ENCODE measurements around the gene MEPE.

MEPE gene, protein sequence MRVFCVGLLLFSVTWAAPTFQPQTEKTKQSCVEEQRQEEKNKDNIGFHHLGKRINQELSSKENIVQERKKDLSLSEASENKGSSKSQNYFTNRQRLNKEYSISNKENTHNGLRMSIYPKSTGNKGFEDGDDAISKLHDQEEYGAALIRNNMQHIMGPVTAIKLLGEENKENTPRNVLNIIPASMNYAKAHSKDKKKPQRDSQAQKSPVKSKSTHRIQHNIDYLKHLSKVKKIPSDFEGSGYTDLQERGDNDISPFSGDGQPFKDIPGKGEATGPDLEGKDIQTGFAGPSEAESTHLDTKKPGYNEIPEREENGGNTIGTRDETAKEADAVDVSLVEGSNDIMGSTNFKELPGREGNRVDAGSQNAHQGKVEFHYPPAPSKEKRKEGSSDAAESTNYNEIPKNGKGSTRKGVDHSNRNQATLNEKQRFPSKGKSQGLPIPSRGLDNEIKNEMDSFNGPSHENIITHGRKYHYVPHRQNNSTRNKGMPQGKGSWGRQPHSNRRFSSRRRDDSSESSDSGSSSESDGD

DNA sequence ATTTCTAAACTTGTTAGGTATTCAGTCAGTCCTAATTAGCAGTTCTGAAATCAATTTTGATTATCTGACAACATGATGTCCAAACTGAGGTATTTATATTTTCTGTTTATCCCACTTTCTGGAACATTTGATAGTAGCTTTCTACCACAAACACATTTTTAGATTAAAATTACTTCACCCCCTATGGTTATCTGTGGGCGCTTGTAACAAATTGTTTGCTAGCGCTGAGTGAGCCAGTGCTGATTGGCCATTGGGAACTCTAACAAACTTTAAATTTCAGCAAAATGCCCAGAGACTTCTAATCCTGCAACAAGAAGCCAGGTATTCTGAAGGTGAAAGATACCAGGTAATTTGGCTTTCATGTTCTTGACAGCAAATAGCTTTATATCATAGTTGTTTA lies at the start of gene MEPE:
Gene MEPE (plus strand): TSS at position 301 of the 400 bp plus-strand sequence. CDS start 1,746 bp downstream, outside the sequence.
- DNase-seq (ENCODE audit: low read depth in 2 of 2) = no peak

- no peak for DNase-seq (ENCODE audit: low read depth in 2 of 2)
These were observed 49.0 kb upstream of the MEPE start for GRCh38 chr4:87783781-87784180.

DNA sequence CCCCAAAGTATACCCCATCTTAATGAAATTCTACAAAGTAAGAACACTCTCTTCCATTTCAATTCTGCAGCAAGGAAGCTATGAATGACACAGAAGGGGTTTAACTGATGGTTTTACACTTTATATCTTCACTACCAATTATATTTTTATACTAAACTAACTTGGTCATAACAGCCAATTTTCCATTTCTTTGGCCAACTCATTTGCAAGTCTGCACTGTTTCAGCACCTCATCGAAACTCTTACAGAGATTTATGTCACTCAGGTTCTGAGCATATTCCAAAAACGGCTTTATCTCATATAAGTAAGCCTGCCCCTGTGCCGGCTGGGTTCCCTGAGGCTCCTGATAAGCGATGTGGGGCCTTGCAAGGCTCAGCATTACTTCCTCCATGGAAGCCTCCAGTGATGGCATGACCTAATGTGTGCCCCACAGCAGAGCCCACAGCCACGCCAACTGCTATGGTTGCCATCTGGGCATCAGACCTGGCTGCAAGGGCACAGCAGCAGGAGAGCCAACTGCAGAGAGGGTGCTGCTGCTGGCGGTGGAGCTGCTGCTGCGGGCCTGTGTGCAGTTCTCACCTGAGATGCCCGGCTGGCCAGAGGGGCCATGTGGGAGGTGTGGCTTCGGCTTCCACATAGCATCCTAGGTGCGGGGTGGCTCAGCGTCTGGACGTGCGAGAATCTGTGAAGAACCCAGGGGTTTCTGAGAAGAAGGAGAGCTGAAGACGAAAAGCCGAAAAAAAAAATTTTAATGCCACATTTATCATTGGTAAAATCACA lies 46.8 kb upstream of the MEPE start:
- DNase-seq (ENCODE audit: low read depth in 2 of 2) = no peak

GRCh38 chr4:87799301-87800113 lies 33.3 kb upstream of the MEPE start, which contains the start of gene IBSP:
Gene IBSP (plus strand): TSS chr4:87799554. CDS start chr4:87802362, 2,808 bp downstream.
- DNase-seq (ENCODE audit: low read depth in 2 of 2) = no peak

- DNase-seq (ENCODE audit: low read depth in 2 of 2) = no peak
These were observed 29.9 kb upstream of the MEPE start for GRCh38 chr4:87802858-87803257.

GRCh38 chr4:87803421-87803820 lies 29.3 kb upstream of the MEPE start:
- DNase-seq (ENCODE audit: low read depth in 2 of 2) = no peak

GRCh38 chr4:87804871-87805270 lies 27.9 kb upstream of the MEPE start:
- DNase-seq (ENCODE audit: low read depth in 2 of 2) = no peak

DNA sequence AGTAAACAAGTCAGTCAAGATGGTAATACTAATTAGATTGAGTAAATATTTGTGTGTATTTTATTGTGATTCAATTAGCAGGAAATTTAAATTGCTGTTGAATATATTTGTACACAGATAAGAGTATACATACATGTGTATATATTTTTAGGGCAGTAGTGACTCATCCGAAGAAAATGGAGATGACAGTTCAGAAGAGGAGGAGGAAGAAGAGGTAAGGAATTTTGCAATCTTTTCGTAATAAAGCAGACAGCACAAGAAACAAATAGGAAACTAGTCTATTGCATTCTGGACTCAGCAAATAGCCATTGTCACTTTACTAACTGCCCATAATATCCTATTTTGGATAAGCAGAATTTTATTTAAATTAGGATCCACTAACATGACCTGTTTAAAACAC lies 26.8 kb upstream of the MEPE start:
- no peak for DNase-seq (ENCODE audit: low read depth in 2 of 2)

GRCh38 chr4:87806520-87806919 lies 26.2 kb upstream of the MEPE start:
- no peak for DNase-seq (ENCODE audit: low read depth in 2 of 2)

DNA sequence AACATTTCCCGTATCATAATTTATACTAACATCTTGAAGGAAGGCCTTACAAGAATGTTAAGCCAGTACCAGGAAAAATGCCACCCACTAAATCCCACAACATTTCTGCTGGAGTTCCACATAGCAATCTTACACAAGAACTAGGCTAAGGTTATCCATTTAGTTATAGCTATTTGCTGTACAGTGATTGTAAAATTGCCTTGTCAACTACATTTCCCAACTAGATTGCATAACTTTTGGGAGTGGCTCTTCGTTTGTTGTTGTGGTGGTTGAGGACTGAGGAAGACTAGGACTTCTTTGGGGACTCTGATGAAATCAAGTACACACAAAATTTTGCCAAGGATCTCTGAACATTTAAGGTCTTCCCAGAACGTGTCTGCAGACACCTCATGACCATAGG lies 25.4 kb upstream of the MEPE start:
- DNase-seq (ENCODE audit: low read depth in 2 of 2) = no peak

- DNase-seq (ENCODE audit: low read depth in 2 of 2) = no peak
These were observed 20.8 kb upstream of the MEPE start for GRCh38 chr4:87811977-87812376.

GRCh38 chr4:87819281-87819919 lies 13.4 kb upstream of the MEPE start:
- DNase-seq (ENCODE audit: low read depth in 2 of 2) = no peak

DNA sequence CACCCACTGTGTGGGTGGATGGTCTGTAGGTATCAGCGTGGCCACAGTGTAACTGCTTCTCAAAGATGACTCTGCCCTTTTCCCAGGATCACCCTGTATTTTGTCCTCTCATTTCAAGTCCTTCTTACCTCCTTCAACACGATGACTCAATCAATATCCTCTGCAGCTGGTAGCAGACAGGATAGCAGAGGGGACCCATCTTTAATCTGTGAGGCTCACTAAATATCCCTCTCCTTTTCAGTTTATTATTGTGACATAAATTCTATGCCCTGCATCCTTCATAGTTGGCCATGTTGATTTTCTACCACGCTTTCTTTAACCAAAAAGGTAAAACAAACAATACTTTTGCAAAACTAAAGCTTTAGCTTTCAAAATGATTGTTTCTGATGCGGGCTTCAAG lies 9.6 kb upstream of the MEPE start:
- DNase-seq (ENCODE audit: low read depth in 2 of 2) = no peak

DNA sequence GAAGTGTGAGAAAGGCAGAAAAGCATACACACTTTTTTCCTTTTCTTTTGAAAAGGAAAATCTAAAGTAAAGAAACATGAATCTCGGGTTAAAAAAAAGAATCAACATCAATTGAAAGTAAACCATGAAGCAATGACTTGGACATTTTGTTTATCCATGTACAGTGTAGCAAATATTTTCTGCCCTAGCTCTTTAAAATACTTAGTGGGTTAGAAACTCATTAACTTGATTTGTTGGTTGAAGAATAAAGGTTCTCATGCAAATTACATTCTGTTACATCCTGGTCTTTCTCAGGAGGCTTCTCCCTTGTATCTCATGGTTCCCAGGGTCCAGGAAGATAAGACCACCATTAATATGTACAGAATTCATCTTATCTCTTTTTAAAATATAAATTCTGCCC lies 9.0 kb upstream of the MEPE start:
- no peak for DNase-seq (ENCODE audit: low read depth in 2 of 2)

- DNase-seq (ENCODE audit: low read depth in 2 of 2) = no peak
These were observed 8.4 kb upstream of the MEPE start for GRCh38 chr4:87824352-87824751.

DNA sequence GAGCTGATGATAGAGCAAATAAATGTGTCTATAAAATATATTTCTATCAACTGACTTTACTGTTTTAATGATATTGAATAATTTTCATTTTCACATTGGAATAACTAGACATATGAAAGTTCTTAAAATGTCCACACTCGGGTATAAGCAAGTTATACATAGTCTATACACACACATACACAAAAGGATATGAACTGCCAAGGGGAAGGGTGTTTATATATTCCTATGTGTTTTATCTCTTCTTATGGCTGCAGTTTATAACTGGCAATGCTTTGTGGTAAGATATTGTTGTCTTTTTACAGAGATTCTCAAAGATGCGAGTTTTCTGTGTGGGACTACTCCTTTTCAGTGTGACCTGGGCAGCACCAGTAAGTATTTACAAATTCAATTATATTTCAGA lies 1.6 kb downstream of the MEPE start:
- DNase-seq (ENCODE audit: low read depth in 2 of 2) = no peak

GRCh38 chr4:87835197-87835596 lies 2.4 kb downstream of the MEPE start:
- DNase-seq (ENCODE audit: low read depth in 2 of 2) = no peak

- DNase-seq (ENCODE audit: low read depth in 2 of 2) = no peak
These were observed 3.0 kb downstream of the MEPE start for GRCh38 chr4:87835743-87836142.

GRCh38 chr4:87838205-87838604 lies 5.4 kb downstream of the MEPE start:
- no peak for DNase-seq (ENCODE audit: low read depth in 2 of 2)

GRCh38 chr4:87838890-87839591 lies 6.3 kb downstream of the MEPE start:
- DNase-seq (ENCODE audit: low read depth in 2 of 2) = no peak

DNA sequence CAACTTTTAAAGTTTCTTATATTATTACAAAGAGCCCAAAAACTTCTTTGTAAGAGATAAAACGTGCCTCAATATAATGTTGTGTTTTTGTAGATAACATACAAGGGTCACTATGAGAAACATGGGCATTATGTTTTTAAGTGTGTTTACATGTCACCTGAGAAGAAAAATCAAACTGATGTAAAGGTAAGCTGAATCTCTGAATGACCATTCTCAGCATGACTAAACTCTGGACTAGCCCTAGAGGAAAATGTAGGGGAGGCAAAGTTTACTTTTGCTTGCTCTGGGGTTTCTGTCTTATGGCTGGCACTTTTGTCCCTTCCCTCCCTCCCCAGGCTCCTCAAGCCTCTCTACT lies 6.8 kb downstream of the MEPE start:
- no peak for DNase-seq (ENCODE audit: low read depth in 2 of 2)

Data from stimulated activated CD4-positive, alpha-beta T cell treated with anti-CD3 and anti-CD28 coated beads, Interleukin-1b, Interleukin-23, amount 100 ng/mL, for 4 hours (primary cell).